ENCODE results near the gene HUNK. TPM values are rescaled to one million over a fixed set of nuclear protein-coding genes. Genes with fewer than 3 reads are reported as not detected.
"Not testable (repeated sequence)": the region's sequence is repeated elsewhere in the genome, so short reads cannot be mapped to it uniquely, and the experiment has no call there.

HUNK gene
- total RNA-seq, 1 donor from 2014 or later: 0.77 TPM

DNA sequence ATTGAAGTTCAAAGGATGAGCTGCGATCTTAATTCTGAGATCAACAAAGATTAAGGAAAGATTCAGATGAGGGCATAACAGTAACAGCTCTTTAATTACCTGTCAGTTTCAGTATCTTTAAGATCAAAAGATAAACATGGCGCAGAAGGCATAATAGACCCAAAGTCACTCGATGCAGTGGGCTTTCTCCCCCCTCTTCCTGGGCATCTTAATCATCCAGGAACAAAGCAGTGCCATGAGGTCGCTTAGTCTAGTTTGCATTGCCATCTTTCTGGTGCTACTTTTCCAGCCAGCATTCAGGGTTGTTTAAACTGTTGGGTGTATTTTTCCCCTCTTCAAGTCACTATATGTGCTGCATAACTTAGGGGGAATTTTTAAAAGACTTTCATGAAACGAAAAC, 72.3 kb downstream of the HUNK start:
- Histone ChIP-seq H3K9me3 (ENCODE audit: insufficient read depth, low read depth, low read length) (no peaks in the 10 kb centered on the region), H3K79me2 (ENCODE audit: insufficient read depth, low read length) (no peaks in the 10 kb centered on the region), H3K36me3 (ENCODE audit: insufficient read depth, low read length) (no peaks in the 10 kb centered on the region), H3K9ac (ENCODE audit: low read length) (no peak overlapping the region), H2AFZ (ENCODE audit: low read depth, low read length) (no peak overlapping the region), H3K4me1 (ENCODE audit: insufficient read depth, low read length) (peaks cover 3% of the 10 kb centered on the region), H3K4me2 (ENCODE audit: low read length) (peak overlapping the region; percentile 30), H3K27me3 (ENCODE audit: insufficient read depth, low read length) (no peaks in the 10 kb centered on the region), H4K20me1 (ENCODE audit: insufficient read depth, low read length) (no peaks in the 10 kb centered on the region), H3K4me3 (ENCODE audit: insufficient read depth, low read depth, low read length) (no peak overlapping the region), H3K27ac (ENCODE audit: low read depth, low read length) (no peak overlapping the region)
- Mint-ChIP-seq H3K9me3 (ENCODE audit: unreplicated experiment) (no peaks in the 10 kb centered on the region), H3K4me3 (ENCODE audit: unreplicated experiment) (no peak overlapping the region), H3K4me1 (ENCODE audit: low read depth, unreplicated experiment) (peaks cover 11% of the 10 kb centered on the region), H3K27me3 (ENCODE audit: low read depth, unreplicated experiment) (peaks cover 8% of the 10 kb centered on the region), H3K27ac (ENCODE audit: unreplicated experiment) (no peak overlapping the region), H3K36me3 (ENCODE audit: low read depth, unreplicated experiment) (no peaks in the 10 kb centered on the region)
- no peak for DNase-seq (ENCODE audit: low read depth)
- no peak for FAIRE-seq
- no peak for TF ChIP-seq EZH2 (IDR thresholded peaks at IDR 0.05; ENCODE audit: insufficient read depth, low read length)
- no peak for TF ChIP-seq CTCF (IDR thresholded peaks at IDR 0.05; ENCODE audit: insufficient read depth, low read depth, low read length)

- no peak overlapping the region for H3K4me3 ChIP-seq (ENCODE audit: insufficient read depth, low read depth, low read length)
- no peak for TF ChIP-seq CTCF (IDR thresholded peaks at IDR 0.05; ENCODE audit: insufficient read depth, low read depth, low read length)
- TF ChIP-seq EZH2 (IDR thresholded peaks at IDR 0.05; ENCODE audit: insufficient read depth, low read length): no peak
- H3K27ac Mint-ChIP-seq (ENCODE audit: unreplicated experiment): peak overlapping the region; percentile 1
- H3K9me3 ChIP-seq (ENCODE audit: insufficient read depth, low read depth, low read length): no peaks in the 10 kb centered on the region
- H3K27ac ChIP-seq (ENCODE audit: low read depth, low read length): no peak overlapping the region
- H3K27me3 Mint-ChIP-seq (ENCODE audit: low read depth, unreplicated experiment): peaks cover 8% of the 10 kb centered on the region
- peaks cover 11% of the 10 kb centered on the region for H3K4me1 Mint-ChIP-seq (ENCODE audit: low read depth, unreplicated experiment)
- no peaks in the 10 kb centered on the region for H3K36me3 ChIP-seq (ENCODE audit: insufficient read depth, low read length)
- FAIRE-seq (peak; percentile 43), DNase-seq (ENCODE audit: low read depth) (peak; percentile 55)
- no peak overlapping the region for H3K9ac ChIP-seq (ENCODE audit: low read length)
- peak overlapping the region; percentile 30 for H3K4me2 ChIP-seq (ENCODE audit: low read length)
- H4K20me1 ChIP-seq (ENCODE audit: insufficient read depth, low read length): no peaks in the 10 kb centered on the region
- no peaks in the 10 kb centered on the region for H3K79me2 ChIP-seq (ENCODE audit: insufficient read depth, low read length)
- H2AFZ ChIP-seq (ENCODE audit: low read depth, low read length): no peak overlapping the region
- no peaks in the 10 kb centered on the region for H3K36me3 Mint-ChIP-seq (ENCODE audit: low read depth, unreplicated experiment)
- H3K9me3 Mint-ChIP-seq (ENCODE audit: unreplicated experiment): no peaks in the 10 kb centered on the region
- H3K27me3 ChIP-seq (ENCODE audit: insufficient read depth, low read length): no peaks in the 10 kb centered on the region
- H3K4me1 ChIP-seq (ENCODE audit: insufficient read depth, low read length): peaks cover 3% of the 10 kb centered on the region
- H3K4me3 Mint-ChIP-seq (ENCODE audit: unreplicated experiment): no peak overlapping the region
These were observed 72.7 kb downstream of the HUNK start for GRCh38 chr21:31945546-31945945.

- H3K27me3 ChIP-seq (ENCODE audit: insufficient read depth, low read length): no peaks in the 10 kb centered on the region
- no peak overlapping the region for H2AFZ ChIP-seq (ENCODE audit: low read depth, low read length)
- Mint-ChIP-seq H3K4me1 (ENCODE audit: low read depth, unreplicated experiment) (peaks cover 11% of the 10 kb centered on the region), H3K9me3 (ENCODE audit: unreplicated experiment) (no peaks in the 10 kb centered on the region), H3K36me3 (ENCODE audit: low read depth, unreplicated experiment) (no peaks in the 10 kb centered on the region), H3K27ac (ENCODE audit: unreplicated experiment) (no peak overlapping the region), H3K4me3 (ENCODE audit: unreplicated experiment) (no peak overlapping the region), H3K27me3 (ENCODE audit: low read depth, unreplicated experiment) (peaks cover 8% of the 10 kb centered on the region)
- peak overlapping the region; percentile 30 for H3K4me2 ChIP-seq (ENCODE audit: low read length)
- TF ChIP-seq EZH2 (IDR thresholded peaks at IDR 0.05; ENCODE audit: insufficient read depth, low read length) (no peak), CTCF (IDR thresholded peaks at IDR 0.05; ENCODE audit: insufficient read depth, low read depth, low read length) (no peak)
- no peak overlapping the region for H3K9ac ChIP-seq (ENCODE audit: low read length)
- no peak for DNase-seq (ENCODE audit: low read depth)
- no peak for FAIRE-seq
- peaks cover 3% of the 10 kb centered on the region for H3K4me1 ChIP-seq (ENCODE audit: insufficient read depth, low read length)
- H3K27ac ChIP-seq (ENCODE audit: low read depth, low read length): no peak overlapping the region
- H3K36me3 ChIP-seq (ENCODE audit: insufficient read depth, low read length): no peaks in the 10 kb centered on the region
- H3K4me3 ChIP-seq (ENCODE audit: insufficient read depth, low read depth, low read length): no peak overlapping the region
- no peaks in the 10 kb centered on the region for H3K9me3 ChIP-seq (ENCODE audit: insufficient read depth, low read depth, low read length)
- no peaks in the 10 kb centered on the region for H3K79me2 ChIP-seq (ENCODE audit: insufficient read depth, low read length)
- no peaks in the 10 kb centered on the region for H4K20me1 ChIP-seq (ENCODE audit: insufficient read depth, low read length)
These were observed 73.4 kb downstream of the HUNK start for GRCh38 chr21:31946231-31946630.

GRCh38 chr21:31946876-31947550, 74.2 kb downstream of the HUNK start:
- DNase-seq (ENCODE audit: low read depth); H3K36me3 ChIP-seq (ENCODE audit: insufficient read depth, low read length); H4K20me1 ChIP-seq (ENCODE audit: insufficient read depth, low read length); H3K4me2 ChIP-seq (ENCODE audit: low read length); H3K9me3 Mint-ChIP-seq (ENCODE audit: unreplicated experiment); H3K4me3 ChIP-seq (ENCODE audit: insufficient read depth, low read depth, low read length); H3K27ac ChIP-seq (ENCODE audit: low read depth, low read length); H3K9ac ChIP-seq (ENCODE audit: low read length); H3K36me3 Mint-ChIP-seq (ENCODE audit: low read depth, unreplicated experiment); H3K4me3 Mint-ChIP-seq (ENCODE audit: unreplicated experiment); H2AFZ ChIP-seq (ENCODE audit: low read depth, low read length); FAIRE-seq; H3K27me3 Mint-ChIP-seq (ENCODE audit: low read depth, unreplicated experiment); H3K4me1 ChIP-seq (ENCODE audit: insufficient read depth, low read length); H3K27me3 ChIP-seq (ENCODE audit: insufficient read depth, low read length); H3K9me3 ChIP-seq (ENCODE audit: insufficient read depth, low read depth, low read length); H3K79me2 ChIP-seq (ENCODE audit: insufficient read depth, low read length); H3K27ac Mint-ChIP-seq (ENCODE audit: unreplicated experiment): not testable (repeated sequence)
- peaks cover 11% of the 10 kb centered on the region for H3K4me1 Mint-ChIP-seq (ENCODE audit: low read depth, unreplicated experiment)

Measured in astrocyte (in vitro differentiated cells and primary cell).